AG10803 (cell line): ENCODE measurements around the gene WFIKKN1.

Experiments
- DNase-seq: peaks from one replicate; pipeline ENCODE4 v3.0.0; 2010; ENCODE audit warnings: low read depth
- H3K4me3 ChIP-seq: 2 replicates; pipeline ENCODE4 v1.5.1; 2011; ENCODE audit warnings: mild to moderate bottlenecking, low read length, control low read depth
- CTCF ChIP-seq: conservative IDR thresholded peaks from 2 replicates; pipeline ENCODE4 v1.5.1; 2011; ENCODE audit warnings: mild to moderate bottlenecking, low read length, control low read depth, inconsistent platforms

Gene WFIKKN1

GRCh38 chr16:608019-608418 is 22.8 kb upstream of the WFIKKN1 start:
- DNase-seq, result no peak
- H3K4me3 ChIP-seq, result no peak overlapping the region
- TF ChIP-seq CTCF, result no peak

DNA sequence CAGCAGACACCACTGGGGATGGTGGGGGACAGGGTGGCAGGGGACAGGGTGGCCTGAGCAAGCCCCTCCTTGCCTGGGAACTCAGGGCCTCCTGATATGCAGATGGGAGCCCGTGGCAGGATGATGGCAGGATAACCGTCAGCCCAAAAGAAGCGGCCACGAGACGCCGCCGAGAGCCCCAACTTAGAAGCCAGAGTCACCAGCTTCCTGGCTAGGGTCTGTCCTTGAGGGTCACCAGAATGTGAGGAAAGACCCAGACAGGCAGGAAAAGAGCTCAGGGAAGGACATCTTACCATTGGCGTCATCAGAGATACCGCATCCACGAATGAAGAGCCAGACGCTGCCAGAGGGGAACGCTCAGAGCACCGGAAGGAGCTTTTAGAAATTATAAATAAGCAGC is 21.5 kb upstream of the WFIKKN1 start:
- no peak overlapping the region for H3K4me3 ChIP-seq
- no peak for TF ChIP-seq CTCF
- no peak for DNase-seq

DNA sequence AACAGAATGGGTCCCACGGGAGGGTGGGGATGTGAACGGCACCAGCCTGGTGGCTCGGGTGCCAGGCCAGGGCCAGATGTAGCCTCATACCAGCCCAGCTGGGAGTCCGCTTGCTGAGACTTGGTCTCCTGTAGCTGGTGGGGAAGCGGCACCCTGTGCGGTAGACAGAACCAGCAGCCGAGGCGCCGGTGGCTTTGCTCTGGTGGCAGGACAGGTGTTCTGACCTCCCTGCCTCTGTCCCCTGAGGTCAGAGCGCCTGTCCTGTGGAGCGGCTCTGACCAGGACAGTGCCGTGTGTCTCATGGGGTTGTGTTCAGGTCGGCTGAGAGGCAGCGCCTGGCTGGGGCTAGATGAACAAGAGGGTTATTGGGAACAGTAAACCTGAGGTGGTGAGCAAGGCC is 20.8 kb upstream of the WFIKKN1 start:
- H3K4me3 ChIP-seq, result no peak overlapping the region
- TF ChIP-seq CTCF, result no peak
- DNase-seq, result no peak

DNA sequence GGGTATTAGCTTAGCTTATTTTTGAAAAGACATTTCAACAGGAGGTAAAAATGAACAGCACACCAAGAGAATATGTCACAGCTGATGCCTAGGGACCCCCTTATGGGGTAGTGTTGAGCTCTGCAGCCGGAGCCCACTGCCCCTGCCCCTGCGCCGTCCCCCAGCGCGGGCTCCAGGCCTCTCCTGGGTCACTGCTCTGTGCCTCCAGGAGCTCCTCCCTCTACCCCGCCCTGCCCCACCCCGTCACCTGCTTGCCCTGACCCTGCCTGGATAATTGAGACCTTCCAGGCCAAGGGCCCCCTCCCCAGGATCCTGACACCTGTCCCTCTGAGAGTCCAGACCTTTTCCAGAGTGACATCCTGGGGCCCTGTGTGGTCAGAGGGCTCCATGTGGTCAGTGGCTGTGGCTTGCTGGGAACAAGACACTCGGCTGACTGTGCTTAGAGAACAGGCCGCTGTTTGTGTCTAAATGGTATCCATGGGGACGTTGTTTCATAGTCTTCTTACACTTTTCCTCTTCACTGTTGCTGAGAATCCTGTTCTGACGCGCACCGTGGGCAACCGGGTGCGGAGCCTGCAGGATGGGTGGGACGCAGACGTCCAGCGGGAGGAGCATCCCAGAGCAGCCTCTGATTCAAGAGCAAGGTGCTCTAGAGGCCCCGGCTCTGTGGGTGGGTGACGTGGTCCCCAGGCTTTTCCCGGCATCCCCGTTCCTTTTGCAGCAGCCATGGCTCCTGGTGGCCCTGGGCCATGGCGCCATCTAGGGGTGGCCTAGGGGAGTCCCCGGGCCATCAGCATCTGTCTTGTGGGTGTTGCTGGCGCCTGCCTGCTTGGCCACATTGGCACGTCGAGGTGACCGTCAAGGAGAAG is 20.0 kb upstream of the WFIKKN1 start:
- H3K4me3 ChIP-seq, result no peak overlapping the region
- DNase-seq, result no peak
- TF ChIP-seq CTCF, result peak; percentile 32

DNA sequence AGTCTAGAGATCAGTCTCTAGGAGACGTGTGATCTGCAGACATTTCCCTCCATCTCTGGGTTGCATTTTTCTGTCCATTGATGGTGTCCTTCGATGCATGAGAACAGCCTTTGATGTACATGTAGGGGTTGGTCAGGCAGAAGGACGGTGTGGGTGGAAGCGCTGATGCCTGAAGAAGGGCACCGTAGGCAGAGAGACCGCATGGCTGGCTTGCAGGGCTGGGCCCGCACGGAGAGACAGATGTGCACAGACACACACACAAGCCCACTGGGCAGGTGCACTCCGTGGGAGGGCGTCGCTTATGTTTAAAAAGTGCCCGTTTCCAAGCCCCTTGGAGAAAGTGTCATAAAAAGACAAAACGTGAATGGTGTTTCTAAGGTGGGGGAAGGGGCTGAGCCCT is 15.7 kb upstream of the WFIKKN1 start:
- DNase-seq, result no peak
- no peak overlapping the region for H3K4me3 ChIP-seq
- no peak for TF ChIP-seq CTCF

DNA sequence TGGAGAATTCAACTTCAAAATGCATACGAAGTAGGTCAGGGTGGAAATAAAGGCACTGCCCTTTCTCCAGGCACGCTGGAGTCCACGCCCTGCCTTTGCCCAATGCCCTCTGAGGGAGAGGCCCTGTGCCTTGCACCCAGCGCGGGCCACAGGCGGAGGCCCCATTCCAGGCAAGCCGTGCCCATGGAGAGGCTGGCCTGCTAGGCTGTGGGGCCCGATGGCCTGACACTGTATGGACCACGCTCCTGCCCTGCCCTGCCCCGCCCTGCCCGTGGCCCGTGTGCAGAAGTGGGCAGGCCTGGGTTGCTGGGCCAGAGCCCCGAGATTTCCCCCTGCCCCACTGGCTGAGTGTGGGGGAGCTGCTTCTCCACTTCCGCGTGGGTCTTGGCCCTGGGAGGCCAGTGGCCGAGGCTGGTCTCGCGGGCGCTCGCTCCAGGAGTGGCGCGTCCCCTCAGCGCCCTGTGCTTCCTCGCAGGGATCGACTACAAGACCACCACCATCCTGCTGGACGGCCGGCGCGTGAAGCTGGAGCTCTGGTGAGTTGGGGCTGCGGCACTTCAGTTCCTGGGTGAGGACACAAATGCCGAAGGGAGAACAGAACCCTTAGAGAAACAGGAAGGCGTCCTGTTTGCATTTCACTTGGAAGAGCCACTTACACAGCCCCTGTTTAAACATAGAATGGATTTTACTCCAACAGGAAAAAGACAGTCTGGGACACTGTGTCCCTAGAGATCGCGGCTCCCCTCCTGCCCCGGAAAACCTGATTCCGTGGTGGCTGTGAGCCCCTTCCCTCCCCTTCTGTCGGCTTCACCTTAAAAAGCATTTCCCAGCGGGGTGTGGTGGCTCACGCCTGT is 13.8 kb upstream of the WFIKKN1 start:
- no peak for DNase-seq
- H3K4me3 ChIP-seq, result no peak overlapping the region
- TF ChIP-seq CTCF, result no peak

DNA sequence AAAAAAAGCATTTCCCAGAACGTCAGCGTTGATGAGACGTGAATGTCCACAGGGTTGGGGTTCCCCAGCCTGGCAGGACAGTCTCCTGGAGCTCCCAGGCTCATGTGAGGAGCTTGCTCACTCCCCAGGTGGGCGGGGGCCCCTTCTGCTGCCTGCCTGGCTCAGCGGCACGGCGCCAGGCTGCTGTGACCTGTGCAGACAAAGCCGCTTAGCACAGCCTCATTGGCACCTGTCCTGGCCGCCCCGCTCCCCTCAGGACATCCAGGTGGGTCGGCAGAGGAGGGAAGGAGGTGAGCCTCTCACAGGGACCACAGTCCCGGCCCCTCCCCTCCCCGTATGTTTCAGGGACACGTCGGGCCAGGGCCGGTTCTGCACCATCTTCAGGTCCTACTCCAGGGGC is 12.9 kb upstream of the WFIKKN1 start:
- DNase-seq, result no peak

More for the DNA sequence above, 12.9 kb upstream of the WFIKKN1 start:
- TF ChIP-seq CTCF, result no peak
- no peak overlapping the region for H3K4me3 ChIP-seq
